Activated CD4-positive, CD25-positive, alpha-beta regulatory T cell treated with anti-CD3 and anti-CD28 coated beads, Interleukin-2, amount 50 U/mL, for 24 hours (primary cell): ENCODE results near the gene ABHD17C.
"Not testable (repeated sequence)": the region's sequence is repeated elsewhere in the genome, so short reads cannot be mapped to it uniquely, and the experiment has no call there.

ENCODE experiments used
- ATAC-seq, 2 donors: fragments of 150-1000 bp; cut with Tn5 transposase; one replicate each; pipeline ENCODE4 v1.10.0; 2021; ENCODE audit warnings: mild to moderate bottlenecking in 1 of 2, moderate library complexity in 1 of 2

Gene ABHD17C

GRCh38 chr15:80732818-80733217 lies 37.7 kb downstream of the ABHD17C start:
- ATAC-seq: no peak

GRCh38 chr15:80733460-80733859 lies 38.4 kb downstream of the ABHD17C start:
- no peak for ATAC-seq

GRCh38 chr15:80735344-80735743 lies 40.2 kb downstream of the ABHD17C start:
- no peak for ATAC-seq

- no peak for ATAC-seq
Observed at GRCh38 chr15:80736560-80736959, 41.5 kb downstream of the ABHD17C start.

- no peak for ATAC-seq
Observed at GRCh38 chr15:80739919-80740318, 44.8 kb downstream of the ABHD17C start.

- no peak for ATAC-seq
Observed at GRCh38 chr15:80742081-80742480, 47.0 kb downstream of the ABHD17C start.

- ATAC-seq: no peak
Observed at GRCh38 chr15:80743189-80743833, 48.2 kb downstream of the ABHD17C start.

- no peak for ATAC-seq
Observed at GRCh38 chr15:80744415-80744814, 49.3 kb downstream of the ABHD17C start.

GRCh38 chr15:80744826-80745225 lies 49.7 kb downstream of the ABHD17C start:
- ATAC-seq: no peak

GRCh38 chr15:80745888-80746287 lies 50.8 kb downstream of the ABHD17C start:
- ATAC-seq: no peak

- no peak for ATAC-seq
Observed at GRCh38 chr15:80747317-80748053, 52.4 kb downstream of the ABHD17C start.

GRCh38 chr15:80749589-80749988 lies 54.5 kb downstream of the ABHD17C start:
- ATAC-seq: no peak

GRCh38 chr15:80750575-80750974 lies 55.5 kb downstream of the ABHD17C start:
- no peak for ATAC-seq

- ATAC-seq: no peak
Observed at GRCh38 chr15:80752204-80752603, 57.1 kb downstream of the ABHD17C start.

- ATAC-seq: no peak
Observed at GRCh38 chr15:80753161-80753560, 58.1 kb downstream of the ABHD17C start.

- no peak for ATAC-seq
Observed at GRCh38 chr15:80754014-80754413, 58.9 kb downstream of the ABHD17C start.

- ATAC-seq: no peak
Observed at GRCh38 chr15:80755885-80756284, 60.8 kb downstream of the ABHD17C start.

- no peak for ATAC-seq
Observed at GRCh38 chr15:80758130-80758745, 63.1 kb downstream of the ABHD17C start.

GRCh38 chr15:80760960-80761359 lies 65.8 kb downstream of the ABHD17C start:
- ATAC-seq: no peak

- ATAC-seq: no peak
Observed at GRCh38 chr15:80761754-80762153, 66.6 kb downstream of the ABHD17C start.

GRCh38 chr15:80763235-80763634 lies 68.1 kb downstream of the ABHD17C start:
- ATAC-seq: not testable (repeated sequence)

GRCh38 chr15:80764535-80764934 lies 69.4 kb downstream of the ABHD17C start:
- ATAC-seq: no peak

GRCh38 chr15:80766275-80766674 lies 71.2 kb downstream of the ABHD17C start:
- ATAC-seq: no peak

GRCh38 chr15:80768158-80768557 lies 73.0 kb downstream of the ABHD17C start:
- ATAC-seq: no peak
